HEK293 (cell line): ENCODE measurements around the gene CCL19.

Source experiments
- CTCF ChIA-PET: fragments of 350-600 bp; formaldehyde crosslinking; extraction: SDS; loops from one replicate; lab custom pipeline; 2021; ENCODE audit warnings: antibody characterized with exemption; lab: Yijun Ruan, JAX
- POLR2A ChIA-PET: fragments of 300-600 bp; formaldehyde crosslinking; extraction: SDS; loops from one replicate; lab custom pipeline; 2020; ENCODE audit warnings: antibody characterized with exemption, inconsistent platforms; lab: Yijun Ruan, JAX
- H3K27ac ChIP-seq: fragments of 200-500 bp; sonication (Bioruptor generic); 2 replicates; pipeline ENCODE4 v1.5.1; 2014; ENCODE audit warnings: low read depth, low read length, control low read depth, inconsistent platforms; ENCODE audit errors: extremely low read depth
- H3K36me3 ChIP-seq, 2 experiments: fragments of 200-500 bp in 1 of 2; sonication (Bioruptor generic) in 1 of 2; 1 replicate in 1 of 2; 2 replicates in 1 of 2; pipeline ENCODE4 v1.5.1; 2014 to 2017; ENCODE audit warnings: inconsistent platforms in 2 of 2, low read length in 2 of 2; ENCODE audit not compliant: control insufficient read depth in 2 of 2, insufficient read depth in 1 of 2
- H3K4me1 ChIP-seq: fragments of 200-500 bp; sonication (Bioruptor generic); 2 replicates; pipeline ENCODE4 v1.5.1; 2014; ENCODE audit warnings: mild to moderate bottlenecking, low read length, inconsistent platforms; ENCODE audit not compliant: control insufficient read depth, insufficient read depth
- H3K4me3 ChIP-seq: 2 replicates; pipeline ENCODE4 v1.5.1; 2011; ENCODE audit warnings: low read depth, mild to moderate bottlenecking, control low read depth, low read length, moderate library complexity
- H3K9me3 ChIP-seq: fragments of 200-500 bp; sonication (Bioruptor generic); 2 replicates; pipeline ENCODE4 v1.5.1; 2014; ENCODE audit warnings: low read depth, low read length, inconsistent platforms; ENCODE audit not compliant: control insufficient read depth, insufficient read depth
- ATF2 ChIP-seq: fragments of 450-650 bp; formaldehyde crosslinking; IDR thresholded peaks from 2 replicates; pipeline ENCODE4 v1.5.1; 2016; ENCODE audit warnings: missing biosample characterization, missing genetic modification characterization, low read depth
- BCL6B ChIP-seq: fragments of 450-650 bp; formaldehyde crosslinking; IDR thresholded peaks from 2 replicates; pipeline ENCODE4 v1.5.1; 2017; ENCODE audit warnings: missing biosample characterization, missing genetic modification characterization
- GLIS1 ChIP-seq: fragments of 450-650 bp; formaldehyde crosslinking; IDR thresholded peaks from 2 replicates; pipeline ENCODE4 v1.5.1; 2016; ENCODE audit warnings: missing biosample characterization, missing genetic modification characterization
- GLIS2 ChIP-seq: fragments of 450-650 bp; formaldehyde crosslinking; IDR thresholded peaks from 2 replicates; pipeline ENCODE4 v1.5.1; 2016; ENCODE audit warnings: missing biosample characterization, missing genetic modification characterization
- IKZF3 ChIP-seq: fragments of 450-650 bp; IDR thresholded peaks from 2 replicates; pipeline ENCODE4 v1.5.0; 2018; ENCODE audit warnings: missing biosample characterization, mild to moderate bottlenecking, missing genetic modification characterization, moderate library complexity
- PRDM1 ChIP-seq: fragments of 450-650 bp; formaldehyde crosslinking; IDR thresholded peaks from 2 replicates; pipeline ENCODE4; 2016; ENCODE audit warnings: missing biosample characterization, missing genetic modification characterization
- PRDM6 ChIP-seq: fragments of 450-650 bp; formaldehyde crosslinking; IDR thresholded peaks from 2 replicates; pipeline ENCODE4 v1.5.1; 2017; ENCODE audit warnings: missing biosample characterization, missing genetic modification characterization
- ZBTB20 ChIP-seq: fragments of 450-650 bp; formaldehyde crosslinking; IDR thresholded peaks from 2 replicates; pipeline ENCODE4 v1.5.1; 2016; ENCODE audit warnings: missing biosample characterization, missing genetic modification characterization
- ZIC2 ChIP-seq: fragments of 450-650 bp; formaldehyde crosslinking; IDR thresholded peaks from 2 replicates; pipeline ENCODE4 v1.5.1; 2016; ENCODE audit warnings: missing biosample characterization, missing genetic modification characterization
- ZNF10 ChIP-seq: fragments of 450-650 bp; formaldehyde crosslinking; IDR thresholded peaks from 2 replicates; pipeline ENCODE4 v1.5.1; 2017; ENCODE audit warnings: missing biosample characterization, missing genetic modification characterization
- ZNF112 ChIP-seq: fragments of 450-650 bp; formaldehyde crosslinking; IDR thresholded peaks from 2 replicates; pipeline ENCODE4 v1.5.0; 2017; ENCODE audit warnings: missing biosample characterization, missing genetic modification characterization
- ZNF23 ChIP-seq: fragments of 450-650 bp; formaldehyde crosslinking; IDR thresholded peaks from 2 replicates; pipeline ENCODE4 v1.5.1; 2016; ENCODE audit warnings: missing biosample characterization, missing genetic modification characterization, borderline replicate concordance
- ZNF350 ChIP-seq: fragments of 450-650 bp; formaldehyde crosslinking; IDR thresholded peaks from 2 replicates; pipeline ENCODE4 v1.5.0; 2017; ENCODE audit warnings: missing biosample characterization, mild to moderate bottlenecking, missing genetic modification characterization
- ZNF366 ChIP-seq: fragments of 450-650 bp; formaldehyde crosslinking; conservative IDR thresholded peaks from 2 replicates; pipeline ENCODE4 v1.5.1; 2016; ENCODE audit warnings: missing biosample characterization, missing genetic modification characterization
- ZNF37A ChIP-seq: fragments of 450-650 bp; IDR thresholded peaks from 2 replicates; pipeline ENCODE4 v1.5.1; 2018; ENCODE audit warnings: missing biosample characterization, missing genetic modification characterization
- ZNF514 ChIP-seq: fragments of 450-650 bp; formaldehyde crosslinking; IDR thresholded peaks from 2 replicates; pipeline ENCODE4 v1.5.1; 2016; ENCODE audit warnings: missing biosample characterization, missing genetic modification characterization
- ZNF521 ChIP-seq: fragments of 450-650 bp; formaldehyde crosslinking; IDR thresholded peaks from 2 replicates; pipeline ENCODE4 v1.5.1; 2017; ENCODE audit warnings: missing biosample characterization, mild to moderate bottlenecking, missing genetic modification characterization
- ZNF654 ChIP-seq: fragments of 450-650 bp; formaldehyde crosslinking; IDR thresholded peaks from 2 replicates; pipeline ENCODE4 v1.5.1; 2016; ENCODE audit warnings: low read depth, missing biosample characterization, missing genetic modification characterization
- ZNF792 ChIP-seq: fragments of 450-650 bp; formaldehyde crosslinking; IDR thresholded peaks from 2 replicates; pipeline ENCODE4 v1.5.1; 2016; ENCODE audit warnings: missing biosample characterization, missing genetic modification characterization
- ZSCAN30 ChIP-seq: fragments of 450-650 bp; IDR thresholded peaks from 2 replicates; pipeline ENCODE4 v1.5.1; 2018; ENCODE audit warnings: missing biosample characterization, mild to moderate bottlenecking, missing genetic modification characterization, moderate library complexity

CCL19 gene

GRCh38 chr9:34709196-34709978 lies 18.3 kb upstream of the CCL19 start:
- ChIA-PET CTCF (interaction anchor here (0.6 to 1.7 kb wide), 4 partner anchors 9 to 118 kb away, joined by 3 to 14 read pairs (median 3); no protein-coding TSS in a partner anchor), POLR2A (interaction anchor here (0.7 kb wide), 2 partner anchors 63 to 1715 kb away, joined by 4 read pairs; no protein-coding TSS in a partner anchor)
- Histone ChIP-seq H3K9me3 (no peaks in the 10 kb centered on the region), H3K4me1 (no peaks in the 10 kb centered on the region), H3K36me3 (no peaks in the 10 kb centered on the region), H3K4me3 (no peak overlapping the region), H3K27ac (no peak overlapping the region)
- no peak for TF ChIP-seq ZNF514 (tag by site-specific recombination)
- TF ChIP-seq, all 188 proteins: peak for 0

GRCh38 chr9:34707130-34707529 lies 16.1 kb upstream of the CCL19 start:
- H3K9me3 ChIP-seq: no peaks in the 10 kb centered on the region
- TF ChIP-seq ZNF792 (tag by site-specific recombination) (no peak), ZNF350 (no peak), BCL6B (tag by site-specific recombination) (no peak), ZNF37A (no peak), ZNF521 (tag by site-specific recombination) (no peak), ZNF112 (no peak), ATF2 (tag by site-specific recombination) (no peak)
- H3K36me3 ChIP-seq: no peaks in the 10 kb centered on the region
- POLR2A ChIA-PET: no interaction called here
- CTCF ChIA-PET: interaction anchor here (0.6 kb wide), 1 partner anchor 407 kb away, joined by 6 read pairs; no protein-coding TSS in a partner anchor
- H3K4me1 ChIP-seq: no peaks in the 10 kb centered on the region
- H3K27ac ChIP-seq: no peak overlapping the region
- H3K4me3 ChIP-seq: no peak overlapping the region

- ChIA-PET CTCF (interaction anchor here (0.5 to 7.1 kb wide), 70 partner anchors 8 to 810 kb away, joined by 3 to 116 read pairs (median 5); partner anchors contain the start of genes CCL19, CCL21, CCL27 and PIGO), POLR2A (interaction anchor here (0.5 to 0.7 kb wide), 2 partner anchors 37 to 93 kb away, joined by 3 read pairs; no protein-coding TSS in a partner anchor)
- H3K4me3 ChIP-seq: peak overlapping the region; percentile 48
- peaks cover 2% of the 10 kb centered on the region; the same call in 1 of the 2 replicates for H3K4me1 ChIP-seq
- no peak overlapping the region for H3K27ac ChIP-seq
- H3K36me3 ChIP-seq: no peaks in the 10 kb centered on the region
- no peaks in the 10 kb centered on the region for H3K9me3 ChIP-seq
- TF ChIP-seq PRDM1 (tag by site-specific recombination): peak; percentile 58; the same call in 1 of the 2 replicates
- peak; percentile 19; the same call in 1 of the 2 replicates for TF ChIP-seq GLIS1 (tag by site-specific recombination)
- 0 out of 2 replicates have a peak, but pooled peaks have one; percentile 10 for TF ChIP-seq ZIC2 (tag by site-specific recombination)
- 0 out of 2 replicates have a peak, but pooled peaks have one; percentile 2 for TF ChIP-seq GLIS2 (tag by site-specific recombination)
- 0 out of 2 replicates have a peak, but pooled peaks have one; percentile 42 for TF ChIP-seq ZSCAN30 (tag by site-specific recombination)
- no peak for TF ChIP-seq ZNF23 (tag by site-specific recombination)
- peak; percentile 74 for TF ChIP-seq ZNF366 (tag by site-specific recombination)
- TF ChIP-seq PRDM6: no peak
- TF ChIP-seq IKZF3 (tag by site-specific recombination): 0 out of 2 replicates have a peak, but pooled peaks have one; percentile 76
- peak; percentile 49 for TF ChIP-seq ZNF654 (tag by site-specific recombination)
- TF ChIP-seq ZNF10: no peak
- TF ChIP-seq ZBTB20 (tag by site-specific recombination): 0 out of 2 replicates have a peak, but pooled peaks have one; percentile 13
Measured at GRCh38 chr9:34701769-34702736, 11.0 kb upstream of the CCL19 start.
